Measurements from ENCODE around the gene CLNK. TPM values are rescaled to one million over a fixed set of nuclear protein-coding genes. Genes with fewer than 3 reads are reported as not detected.

Gene CLNK
- total RNA-seq, 1 experiment from 2014 or later: not detected

DNA sequence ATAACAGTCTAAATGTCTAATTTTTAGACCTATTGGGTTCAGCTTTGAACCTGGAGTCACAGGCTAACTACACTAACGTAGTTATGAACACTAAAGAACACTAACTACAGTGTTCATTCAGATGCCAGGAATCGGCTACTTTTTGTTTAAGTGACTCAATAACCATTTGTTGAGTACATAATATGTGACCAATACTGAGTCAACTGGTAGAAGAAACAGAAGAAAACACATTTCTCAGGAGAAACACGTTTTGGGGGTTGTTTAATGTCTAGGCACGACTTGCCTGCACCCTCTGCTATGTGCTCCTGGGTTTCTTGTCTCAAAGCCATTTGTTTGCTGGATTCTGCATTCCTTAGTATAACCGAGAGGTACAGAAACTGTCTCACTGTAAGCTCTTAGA lies 18.6 kb upstream of the CLNK start:
- H4K20me1 ChIP-seq (ENCODE audit: control insufficient read depth, insufficient read depth, insufficient read length): no peaks in the 10 kb centered on the region
- H3K4me3 Mint-ChIP-seq: no peak overlapping the region
- no peak overlapping the region for H4K8ac ChIP-seq (replicated peaks; ENCODE audit: insufficient read length, low read depth, low read length)
- no peak overlapping the region for H3K4ac ChIP-seq (ENCODE audit: low read depth, low read length)
- H3K4me2 ChIP-seq (ENCODE audit: insufficient read depth, insufficient read length, low read length): no peak overlapping the region
- no peak overlapping the region for H2AK5ac ChIP-seq (ENCODE audit: insufficient read length, low read length)
- H3K56ac ChIP-seq (ENCODE audit: insufficient read length, low read depth, low read length): no peak overlapping the region
- no peaks in the 10 kb centered on the region for H3K79me1 ChIP-seq (ENCODE audit: insufficient read depth, low read depth, low read length, poor library complexity, severe bottlenecking)
- no peaks in the 10 kb centered on the region for H3K9me3 ChIP-seq (ENCODE audit: control insufficient read depth, low read depth, low read length)
- H2AFZ ChIP-seq (ENCODE audit: low read length): no peak overlapping the region
- TF ChIP-seq, protein P1, sequence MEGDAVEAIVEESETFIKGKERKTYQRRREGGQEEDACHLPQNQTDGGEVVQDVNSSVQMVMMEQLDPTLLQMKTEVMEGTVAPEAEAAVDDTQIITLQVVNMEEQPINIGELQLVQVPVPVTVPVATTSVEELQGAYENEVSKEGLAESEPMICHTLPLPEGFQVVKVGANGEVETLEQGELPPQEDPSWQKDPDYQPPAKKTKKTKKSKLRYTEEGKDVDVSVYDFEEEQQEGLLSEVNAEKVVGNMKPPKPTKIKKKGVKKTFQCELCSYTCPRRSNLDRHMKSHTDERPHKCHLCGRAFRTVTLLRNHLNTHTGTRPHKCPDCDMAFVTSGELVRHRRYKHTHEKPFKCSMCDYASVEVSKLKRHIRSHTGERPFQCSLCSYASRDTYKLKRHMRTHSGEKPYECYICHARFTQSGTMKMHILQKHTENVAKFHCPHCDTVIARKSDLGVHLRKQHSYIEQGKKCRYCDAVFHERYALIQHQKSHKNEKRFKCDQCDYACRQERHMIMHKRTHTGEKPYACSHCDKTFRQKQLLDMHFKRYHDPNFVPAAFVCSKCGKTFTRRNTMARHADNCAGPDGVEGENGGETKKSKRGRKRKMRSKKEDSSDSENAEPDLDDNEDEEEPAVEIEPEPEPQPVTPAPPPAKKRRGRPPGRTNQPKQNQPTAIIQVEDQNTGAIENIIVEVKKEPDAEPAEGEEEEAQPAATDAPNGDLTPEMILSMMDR (conservative IDR thresholded peaks at IDR 0.05): no peak
- no peak overlapping the region for H4K91ac ChIP-seq (ENCODE audit: insufficient read length, low read depth, low read length)
- H2BK12ac ChIP-seq (ENCODE audit: insufficient read length, low read depth, low read length): no peak overlapping the region
- no peak overlapping the region for H3K14ac ChIP-seq (ENCODE audit: insufficient read depth, low read length)
- no peak overlapping the region for H2BK15ac ChIP-seq (ENCODE audit: low read depth, low read length)
- no CpG with 5 or more reads among the region's 5 CpGs for WGBS (ENCODE audit: extremely low coverage, insufficient read length, low lambda C conversion rate)
- peaks cover 6% of the 10 kb centered on the region in 2 experiments; a peak in 3 of 4 replicates for H3K4me1 Mint-ChIP-seq
- no peaks in the 10 kb centered on the region for H3K36me3 Mint-ChIP-seq (ENCODE audit: insufficient read depth in 1 of 3, low read depth in 3 of 3)
- no peak overlapping the region for H3K18ac ChIP-seq (ENCODE audit: insufficient read length, low read depth, low read length)
- no peaks in the 10 kb centered on the region for H3K79me2 ChIP-seq (ENCODE audit: insufficient read depth, low read length)
- H3K27me3 ChIP-seq (ENCODE audit: insufficient read depth, low read length): no peaks in the 10 kb centered on the region
- no peak overlapping the region for H3K23ac ChIP-seq (ENCODE audit: insufficient read length, low read depth, low read length)
- H3K9ac ChIP-seq (ENCODE audit: extremely low read depth, insufficient read length, low read length): no peak overlapping the region
- no peak overlapping the region for H2BK120ac ChIP-seq (ENCODE audit: low read depth, low read length, poor library complexity, severe bottlenecking)
- H3K23me2 ChIP-seq (ENCODE audit: insufficient read length, low read depth, low read length, poor library complexity, severe bottlenecking): no peaks in the 10 kb centered on the region
- H3K27me3 Mint-ChIP-seq (ENCODE audit: low read depth): peaks cover 1% of the 10 kb centered on the region; the same call in 1 of the 2 replicates
- no peak for DNase-seq
- no peak overlapping the region for H3K27ac ChIP-seq (ENCODE audit: insufficient read length, low read depth, low read length)
- H2BK5ac ChIP-seq (ENCODE audit: insufficient read length, low read length): no peak overlapping the region
- H4K5ac ChIP-seq (ENCODE audit: insufficient read length, low read depth, low read length): no peak overlapping the region
- no peaks in the 10 kb centered on the region for H3K4me1 ChIP-seq (ENCODE audit: insufficient read depth, low read length)
- H2BK20ac ChIP-seq (ENCODE audit: low read depth, low read length, poor library complexity, severe bottlenecking): no peak overlapping the region
- no peak overlapping the region for H3T11ph ChIP-seq (ENCODE audit: low read length)
- H3K27ac Mint-ChIP-seq: no peak overlapping the region
- peaks cover 0 to 7% of the 10 kb centered on the region in 2 experiments; a peak in 3 of 5 replicates for H3K9me3 Mint-ChIP-seq

All from H9 (cell line).